ENCODE data around the gene PALLD.

DNA sequence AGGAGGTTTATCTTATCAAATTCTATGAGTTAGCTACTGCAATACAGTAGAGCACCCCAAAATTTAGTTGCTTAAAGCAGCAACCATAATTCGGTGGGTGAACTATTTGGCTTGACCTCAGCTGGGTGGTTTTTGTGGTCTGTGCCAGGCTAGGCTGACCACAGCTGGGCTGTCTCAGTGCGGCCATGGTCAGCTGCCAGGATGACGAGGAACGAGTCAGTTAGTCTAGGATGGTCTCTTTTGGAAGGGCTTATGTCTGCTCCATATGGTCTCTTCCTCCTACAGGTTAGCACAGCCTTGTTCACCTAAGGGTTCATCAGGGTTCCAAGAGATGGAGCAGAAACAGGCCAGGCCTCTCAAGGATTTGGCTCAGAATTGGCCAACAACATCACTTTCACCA, 210.4 kb downstream of the PALLD start:
- no peak for TF ChIP-seq POLR2A (IDR thresholded peaks at IDR 0.05)
- TF ChIP-seq, protein P1, sequence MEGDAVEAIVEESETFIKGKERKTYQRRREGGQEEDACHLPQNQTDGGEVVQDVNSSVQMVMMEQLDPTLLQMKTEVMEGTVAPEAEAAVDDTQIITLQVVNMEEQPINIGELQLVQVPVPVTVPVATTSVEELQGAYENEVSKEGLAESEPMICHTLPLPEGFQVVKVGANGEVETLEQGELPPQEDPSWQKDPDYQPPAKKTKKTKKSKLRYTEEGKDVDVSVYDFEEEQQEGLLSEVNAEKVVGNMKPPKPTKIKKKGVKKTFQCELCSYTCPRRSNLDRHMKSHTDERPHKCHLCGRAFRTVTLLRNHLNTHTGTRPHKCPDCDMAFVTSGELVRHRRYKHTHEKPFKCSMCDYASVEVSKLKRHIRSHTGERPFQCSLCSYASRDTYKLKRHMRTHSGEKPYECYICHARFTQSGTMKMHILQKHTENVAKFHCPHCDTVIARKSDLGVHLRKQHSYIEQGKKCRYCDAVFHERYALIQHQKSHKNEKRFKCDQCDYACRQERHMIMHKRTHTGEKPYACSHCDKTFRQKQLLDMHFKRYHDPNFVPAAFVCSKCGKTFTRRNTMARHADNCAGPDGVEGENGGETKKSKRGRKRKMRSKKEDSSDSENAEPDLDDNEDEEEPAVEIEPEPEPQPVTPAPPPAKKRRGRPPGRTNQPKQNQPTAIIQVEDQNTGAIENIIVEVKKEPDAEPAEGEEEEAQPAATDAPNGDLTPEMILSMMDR (IDR thresholded peaks at IDR 0.05): no peak

Measured in right lobe of liver (tissue), 4 donors.